Vagina (tissue), 2 donors: ENCODE results near the gene ROR2. TPM values are rescaled to one million over a fixed set of nuclear protein-coding genes. Genes with fewer than 3 reads are reported as not detected.

Source experiments
- DNase-seq, 2 donors: peaks; one replicate each; pipeline ENCODE4 v3.0.0-alpha.2; 2017; ENCODE audit errors: extremely low spot score in 2 of 2
- H3K27ac ChIP-seq: fragments of 200-600 bp; sonication (generic); one replicate; pipeline ENCODE4 v1.5.1; 2019
- H3K27me3 ChIP-seq: fragments of 200-600 bp; sonication (generic); one replicate; pipeline ENCODE4 v1.5.1; 2019
- H3K36me3 ChIP-seq, 2 donors: fragments of 200-600 bp; sonication (generic); one replicate each; pipeline ENCODE4 v1.5.1; 2017 to 2019
- H3K4me1 ChIP-seq: fragments of 200-600 bp; sonication (generic); one replicate; pipeline ENCODE4 v1.5.1; 2019
- H3K4me3 ChIP-seq, 2 donors: fragments of 200-600 bp; sonication (generic); 1 replicate in 1 of 2; 2 replicates in 1 of 2; pipeline ENCODE4 v1.5.1; 2016 to 2019
- H3K9me3 ChIP-seq: fragments of 200-600 bp; sonication (generic); one replicate; pipeline ENCODE4 v1.5.1; 2019
- POLR2A ChIP-seq, 2 donors: fragments of 450-650 bp; IDR thresholded peaks; one replicate each; pipeline ENCODE4 v1.6.1; 2017; ENCODE audit warnings: antibody characterized with exemption in 2 of 2, mild to moderate bottlenecking in 2 of 2, moderate library complexity in 2 of 2
- POLR2AphosphoS5 ChIP-seq, 2 donors: sonication (generic); formaldehyde crosslinking; IDR thresholded peaks; one replicate each; pipeline ENCODE4 v1.9.0; 2017; ENCODE audit warnings: antibody characterized with exemption in 2 of 2, mild to moderate bottlenecking in 2 of 2, low read depth in 1 of 2; ENCODE audit not compliant: insufficient read depth in 1 of 2
- intact Hi-C: fragments of 100-400 bp; cut with DNase I; formaldehyde crosslinking; loops from one replicate; pipeline ENCODE4 v1.15.1; 2023
- total RNA-seq: library from RNA; depleted of rRNA; stranded (reverse); fragments of >200 nt; gene quantifications from one replicate; pipeline ENCODE4 v1.2.3, GENCODE V29; 2016
- TF ChIP-seq, protein P1 (sequence below), 3 experiments: fragments of 450-650 bp in 2 of 3; fragments of 200-600 bp in 1 of 3; sonication (generic) in 1 of 3; IDR thresholded peaks; one replicate each; pipeline ENCODE4 v1.5.1; 2017 to 2019; ENCODE audit warnings: antibody characterized with exemption in 3 of 3, mild to moderate bottlenecking in 2 of 3, moderate library complexity in 2 of 3

The ROR2 gene
- total RNA-seq, 1 donor from 2014 or later = 22.3 TPM

DNA sequence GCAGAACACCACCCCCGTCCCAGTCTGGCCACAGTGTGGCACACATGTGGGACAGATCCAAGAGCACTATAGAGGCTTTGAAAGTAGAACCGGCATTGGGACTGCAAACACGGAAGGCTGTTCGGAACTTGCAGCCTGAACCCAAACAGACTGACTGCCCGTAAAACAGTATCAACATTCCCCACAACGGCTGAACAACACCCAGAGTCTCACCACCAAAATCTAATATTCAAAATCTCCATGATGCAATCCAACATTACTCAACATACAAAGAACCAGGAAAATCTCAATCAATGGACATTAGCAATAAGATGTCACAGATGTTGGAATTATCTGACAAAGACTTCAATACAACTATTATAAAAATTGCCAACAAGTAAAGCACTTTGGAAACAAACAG is 82.3 kb downstream of the ROR2 start:
- Histone ChIP-seq H3K27ac (no peak overlapping the region), H3K4me3 (no peak overlapping the region), H3K9me3 (no peaks in the 10 kb centered on the region), H3K4me1 (peaks cover 11% of the 10 kb centered on the region), H3K36me3 (no peaks in the 10 kb centered on the region), H3K27me3 (no peaks in the 10 kb centered on the region)
- DNase-seq = no peak
- no peak for TF ChIP-seq POLR2A (IDR thresholded peaks at IDR 0.05)
- TF ChIP-seq, protein P1, sequence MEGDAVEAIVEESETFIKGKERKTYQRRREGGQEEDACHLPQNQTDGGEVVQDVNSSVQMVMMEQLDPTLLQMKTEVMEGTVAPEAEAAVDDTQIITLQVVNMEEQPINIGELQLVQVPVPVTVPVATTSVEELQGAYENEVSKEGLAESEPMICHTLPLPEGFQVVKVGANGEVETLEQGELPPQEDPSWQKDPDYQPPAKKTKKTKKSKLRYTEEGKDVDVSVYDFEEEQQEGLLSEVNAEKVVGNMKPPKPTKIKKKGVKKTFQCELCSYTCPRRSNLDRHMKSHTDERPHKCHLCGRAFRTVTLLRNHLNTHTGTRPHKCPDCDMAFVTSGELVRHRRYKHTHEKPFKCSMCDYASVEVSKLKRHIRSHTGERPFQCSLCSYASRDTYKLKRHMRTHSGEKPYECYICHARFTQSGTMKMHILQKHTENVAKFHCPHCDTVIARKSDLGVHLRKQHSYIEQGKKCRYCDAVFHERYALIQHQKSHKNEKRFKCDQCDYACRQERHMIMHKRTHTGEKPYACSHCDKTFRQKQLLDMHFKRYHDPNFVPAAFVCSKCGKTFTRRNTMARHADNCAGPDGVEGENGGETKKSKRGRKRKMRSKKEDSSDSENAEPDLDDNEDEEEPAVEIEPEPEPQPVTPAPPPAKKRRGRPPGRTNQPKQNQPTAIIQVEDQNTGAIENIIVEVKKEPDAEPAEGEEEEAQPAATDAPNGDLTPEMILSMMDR (IDR thresholded peaks at IDR 0.05) = no peak
- intact Hi-C loops = no loop called here

DNA sequence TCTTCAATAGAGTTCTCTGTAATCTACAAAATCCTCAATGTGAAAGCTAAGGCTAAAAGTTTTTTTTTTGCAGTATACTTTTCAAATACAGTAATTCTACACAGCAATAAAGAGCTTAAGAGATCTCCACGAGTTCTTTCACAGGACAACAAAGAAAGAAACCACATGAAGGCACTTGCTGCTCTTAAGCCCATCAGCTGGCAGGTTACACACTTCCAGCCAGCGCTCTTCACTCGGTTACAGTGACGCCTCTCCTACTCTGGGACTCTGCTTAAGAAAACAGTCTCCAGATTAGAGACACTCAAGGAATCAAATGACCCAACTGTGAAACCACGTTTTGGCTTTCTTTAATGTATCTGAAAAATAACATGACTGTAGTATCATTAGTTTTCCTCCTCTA is 85.0 kb downstream of the ROR2 start:
- intact Hi-C loops = no loop called here
- peaks cover 11% of the 10 kb centered on the region for H3K4me1 ChIP-seq
- H3K9me3 ChIP-seq = no peaks in the 10 kb centered on the region
- H3K4me3 ChIP-seq = no peak overlapping the region
- H3K27me3 ChIP-seq = no peaks in the 10 kb centered on the region
- no peak for DNase-seq
- no peaks in the 10 kb centered on the region for H3K36me3 ChIP-seq
- TF ChIP-seq POLR2AphosphoS5 (IDR thresholded peaks at IDR 0.05; ENCODE audit: insufficient read depth in 1 of 2, low read depth in 1 of 2) = no peak
- TF ChIP-seq, protein P1 (IDR thresholded peaks at IDR 0.05) = no peak
- TF ChIP-seq POLR2A (IDR thresholded peaks at IDR 0.05) = no peak
- no peak overlapping the region for H3K27ac ChIP-seq

DNA sequence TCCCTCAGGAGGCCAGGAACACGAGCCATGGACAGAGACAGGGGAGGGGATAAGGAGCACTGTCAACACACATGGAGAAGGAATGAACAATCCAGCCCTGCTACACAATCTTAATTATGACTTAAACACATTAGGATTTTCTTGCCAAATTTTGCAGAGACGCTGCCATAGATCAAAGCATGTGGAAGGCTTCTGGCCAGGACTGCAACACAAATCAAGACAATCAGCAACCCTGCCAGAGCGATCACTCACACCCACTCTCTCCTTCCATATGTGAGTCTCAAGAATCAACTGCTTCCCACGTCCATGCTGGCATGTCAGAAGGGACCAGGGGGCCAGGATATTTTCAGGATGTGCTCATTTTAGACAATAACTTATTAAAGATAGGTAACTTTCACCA is 85.6 kb downstream of the ROR2 start:
- intact Hi-C loops = no loop called here
- TF ChIP-seq, protein P1 (IDR thresholded peaks at IDR 0.05) = no peak
- TF ChIP-seq POLR2A (IDR thresholded peaks at IDR 0.05) (no peak), POLR2AphosphoS5 (IDR thresholded peaks at IDR 0.05; ENCODE audit: insufficient read depth in 1 of 2, low read depth in 1 of 2) (no peak)
- Histone ChIP-seq H3K9me3 (no peaks in the 10 kb centered on the region), H3K27ac (no peak overlapping the region), H3K4me1 (peaks cover 11% of the 10 kb centered on the region), H3K4me3 (no peak overlapping the region), H3K36me3 (no peaks in the 10 kb centered on the region), H3K27me3 (no peaks in the 10 kb centered on the region)
- no peak for DNase-seq

DNA sequence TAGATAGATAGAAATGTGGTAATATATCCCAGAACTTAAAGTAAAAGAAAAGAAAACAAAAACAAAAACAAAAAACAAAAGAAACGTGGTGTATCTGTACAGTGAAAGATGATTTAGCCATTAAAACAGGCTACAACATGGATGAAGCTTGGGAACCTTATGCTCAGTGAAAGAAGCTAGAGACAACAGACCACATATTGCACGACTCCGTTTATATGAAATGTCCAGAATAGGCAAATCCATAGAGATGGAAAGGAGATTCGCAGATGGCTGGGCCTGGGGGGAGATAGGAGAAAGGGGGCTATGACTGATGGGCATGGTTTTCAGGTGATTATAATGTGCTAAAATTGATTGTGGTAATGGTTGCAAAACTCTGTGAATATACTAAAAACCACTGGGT is 86.6 kb downstream of the ROR2 start:
- no peak overlapping the region for H3K27ac ChIP-seq

DNA sequence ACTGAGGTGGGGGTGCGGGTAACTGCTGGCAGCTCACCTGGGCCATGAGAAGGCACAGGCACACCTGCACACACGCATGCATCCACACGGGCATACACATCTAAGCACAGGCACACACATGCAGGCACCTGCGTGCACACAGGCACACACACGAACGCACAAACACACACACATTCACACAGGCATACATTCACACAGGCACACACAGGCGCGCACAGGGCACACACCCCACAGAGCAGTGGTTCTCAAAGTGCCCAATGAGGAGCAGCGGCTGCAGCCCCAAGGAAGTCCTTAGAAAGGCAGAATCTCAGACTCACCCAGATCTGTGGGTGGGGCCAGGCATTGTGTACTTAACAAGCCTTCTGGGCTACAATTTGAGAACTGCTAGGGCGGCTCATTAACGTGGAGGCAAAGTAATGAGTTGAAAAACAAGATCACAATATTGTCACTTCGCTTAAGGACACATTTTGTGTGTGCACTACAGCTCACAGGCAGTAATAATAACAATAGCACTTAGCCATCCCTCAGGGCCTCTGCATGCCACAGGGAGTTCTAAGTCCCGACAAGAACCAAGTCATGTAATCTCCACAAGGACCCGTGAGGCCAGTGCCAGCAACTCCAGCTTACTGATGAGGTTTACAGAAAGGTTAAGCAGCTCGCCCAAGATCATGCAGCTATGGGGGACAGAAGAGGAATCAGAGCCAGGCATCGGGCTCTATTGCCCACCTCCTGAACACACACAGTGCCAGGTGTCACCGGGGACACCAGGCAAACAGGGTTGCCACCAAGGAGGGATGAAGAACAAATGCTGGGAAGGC is 91.6 kb downstream of the ROR2 start:
- Histone ChIP-seq H3K36me3 (no peaks in the 10 kb centered on the region), H3K4me3 (no peak overlapping the region), H3K9me3 (no peaks in the 10 kb centered on the region), H3K27me3 (no peaks in the 10 kb centered on the region), H3K27ac (no peak overlapping the region), H3K4me1 (peaks cover 27% of the 10 kb centered on the region)
- TF ChIP-seq, protein P1 (IDR thresholded peaks at IDR 0.05) = no peak
- no peak for TF ChIP-seq POLR2A (IDR thresholded peaks at IDR 0.05)
- intact Hi-C loops = no loop called here
- DNase-seq = no peak

More for the DNA sequence above, 86.6 kb downstream of the ROR2 start:
- H3K4me3 ChIP-seq = no peak overlapping the region
- H3K27me3 ChIP-seq = no peaks in the 10 kb centered on the region
- no peak for DNase-seq
- H3K4me1 ChIP-seq = peaks cover 15% of the 10 kb centered on the region
- TF ChIP-seq POLR2A (IDR thresholded peaks at IDR 0.05) = no peak
- no peak for TF ChIP-seq POLR2AphosphoS5 (IDR thresholded peaks at IDR 0.05; ENCODE audit: insufficient read depth in 1 of 2, low read depth in 1 of 2)
- TF ChIP-seq, protein P1 (IDR thresholded peaks at IDR 0.05) = no peak
- intact Hi-C loops = no loop called here
- no peaks in the 10 kb centered on the region for H3K36me3 ChIP-seq
- H3K9me3 ChIP-seq = no peaks in the 10 kb centered on the region
